GM19328 (cell line): Measurements from ENCODE around the gene CHRD.

Experiments
- ATAC-seq: cut with Tn5 transposase; IDR thresholded peaks from one replicate; pipeline ENCODE4 v1.9.1; 2021; ENCODE audit warnings: mild to moderate bottlenecking, moderate library complexity; ENCODE audit not compliant: unreplicated experiment

The CHRD gene

GRCh38 chr3:184360929-184361531 lies 18.8 kb upstream of the CHRD start:
- peak; percentile 4 for ATAC-seq

GRCh38 chr3:184361532-184361931 lies 18.3 kb upstream of the CHRD start, which contains the start of the genes CLCN2 and POLR2H:
TSS of gene CLCN2 (minus strand) at chr3:184361605. CDS start at chr3:184361479, 126 bp downstream.
TSS of gene POLR2H (plus strand) at chr3:184361710. CDS start at chr3:184363493, 1,783 bp downstream.
- ATAC-seq, result peak; percentile 33

GRCh38 chr3:184361932-184362667 lies 17.8 kb upstream of the CHRD start:
- ATAC-seq, result no peak

GRCh38 chr3:184362668-184363546 lies 16.9 kb upstream of the CHRD start:
- ATAC-seq, result peak; percentile 79

GRCh38 chr3:184366619-184367289 lies 13.1 kb upstream of the CHRD start:
- no peak for ATAC-seq

DNA sequence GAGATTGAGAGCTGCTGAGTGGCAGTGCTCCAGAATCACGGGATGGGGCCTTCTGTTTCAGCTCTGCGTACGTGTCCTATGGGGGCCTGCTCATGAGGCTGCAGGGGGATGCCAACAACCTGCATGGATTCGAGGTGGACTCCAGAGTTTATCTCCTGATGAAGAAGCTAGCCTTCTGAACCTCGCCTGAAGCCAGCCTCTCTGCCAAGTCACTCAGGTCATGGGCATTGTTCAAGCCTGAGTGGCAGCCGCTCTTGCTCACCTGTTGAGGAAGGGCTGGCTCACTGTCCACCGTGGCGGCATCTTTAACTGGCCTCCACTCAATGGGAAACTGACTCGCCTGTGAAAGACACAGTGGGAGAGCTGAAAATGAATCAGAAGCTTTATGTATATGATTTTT lies 11.7 kb upstream of the CHRD start:
- no peak for ATAC-seq

DNA sequence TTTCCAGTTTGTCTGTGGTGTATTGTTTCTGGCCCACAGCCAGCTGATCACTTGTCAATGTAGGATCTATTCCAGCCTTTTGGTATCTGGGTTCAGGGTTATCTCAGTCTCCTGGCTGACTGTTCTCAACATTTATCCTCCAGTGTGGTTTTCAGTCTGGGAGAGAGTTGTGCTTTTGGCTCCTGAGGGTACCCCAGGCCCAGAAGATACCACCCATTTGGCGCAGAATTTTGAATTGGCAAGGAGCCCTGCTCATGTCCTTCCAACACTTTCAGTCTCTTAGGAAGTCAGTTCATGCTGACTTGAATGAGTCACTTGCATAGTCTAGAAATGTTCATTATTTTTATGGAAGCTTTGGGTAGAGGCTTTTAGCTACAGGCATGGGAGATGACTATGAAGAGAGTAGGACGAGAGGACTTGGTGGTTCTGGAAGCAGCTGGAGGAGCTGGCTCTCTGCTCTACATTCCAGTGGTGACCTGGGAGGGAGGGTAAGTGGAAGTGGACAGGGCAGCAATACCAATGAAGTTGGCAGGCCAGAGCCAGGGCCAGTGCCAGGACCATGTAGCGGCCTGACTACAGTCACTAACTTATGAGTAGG lies 11.2 kb upstream of the CHRD start:
- ATAC-seq, result no peak

GRCh38 chr3:184371570-184372018 lies 8.3 kb upstream of the CHRD start:
- ATAC-seq, result peak; percentile 53

DNA sequence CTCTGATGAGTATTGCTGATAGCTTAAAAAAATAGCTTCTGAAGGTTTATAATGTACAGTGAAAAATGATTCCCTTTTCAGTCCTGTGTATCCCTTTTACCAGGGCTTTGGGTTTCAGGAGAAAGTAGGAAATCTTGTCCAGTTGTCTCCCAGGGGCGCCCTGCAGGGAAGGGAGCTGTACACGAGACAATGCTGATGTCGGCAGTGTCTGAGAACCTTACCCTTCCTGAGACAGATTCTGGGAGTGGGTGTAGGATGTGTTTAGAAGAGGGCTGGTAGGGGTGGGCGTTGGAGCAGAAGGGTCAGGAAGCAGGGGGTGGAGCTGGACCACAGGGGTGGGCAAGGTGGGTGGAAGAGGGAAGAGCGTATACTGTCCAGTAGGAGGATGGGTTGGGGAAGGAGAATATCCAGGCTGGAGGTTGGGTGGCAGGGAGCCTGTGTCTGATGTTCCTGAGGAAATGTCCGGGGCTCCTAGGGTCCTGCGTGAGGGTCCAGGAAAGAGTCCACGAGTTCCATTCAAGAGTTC lies 7.5 kb upstream of the CHRD start:
- no peak for ATAC-seq

DNA sequence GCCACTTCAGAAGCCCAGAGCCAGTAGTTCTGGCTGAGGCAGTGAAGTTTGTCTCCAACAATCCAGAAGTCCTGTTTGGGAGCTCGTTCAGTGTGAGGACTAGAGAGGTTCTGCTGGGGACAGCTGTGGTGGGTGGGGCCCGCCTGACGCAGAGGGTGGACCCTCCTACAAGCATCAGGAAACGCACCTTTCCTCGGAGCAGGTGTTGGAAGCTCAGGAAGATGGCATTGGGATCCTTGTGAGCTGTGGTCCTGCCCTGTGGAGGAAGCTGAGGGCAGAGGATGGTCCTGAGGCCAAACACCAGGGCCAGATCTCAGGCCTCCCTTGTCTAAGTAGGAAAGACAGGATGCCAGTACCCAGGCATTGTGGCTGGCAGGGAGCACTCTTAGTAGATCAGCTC lies 6.9 kb upstream of the CHRD start:
- ATAC-seq, result no peak

- no peak for ATAC-seq
Observed at GRCh38 chr3:184373422-184373821, 6.4 kb upstream of the CHRD start.

- no peak for ATAC-seq
Observed at GRCh38 chr3:184375747-184376461, 4.0 kb upstream of the CHRD start.

DNA sequence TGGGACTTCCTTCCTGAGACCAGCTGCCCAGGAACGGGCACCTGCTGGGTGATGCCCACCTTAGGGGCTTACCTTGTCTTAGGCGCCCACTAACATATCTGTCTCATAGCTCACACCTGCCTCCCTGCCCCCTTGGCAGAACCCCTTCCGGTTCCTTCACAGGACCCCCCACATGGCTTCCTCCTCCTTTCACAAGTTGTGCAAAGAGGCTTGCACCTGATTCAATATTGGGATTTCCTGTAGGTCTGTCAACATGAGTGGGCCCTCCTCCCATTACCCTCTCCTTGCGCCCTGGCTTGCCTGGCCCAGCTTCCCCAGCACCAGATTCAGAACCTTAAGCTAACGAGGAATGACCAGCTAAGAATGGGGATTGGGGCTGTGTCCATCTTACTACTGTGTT lies 2.5 kb upstream of the CHRD start:
- ATAC-seq, result no peak

GRCh38 chr3:184377882-184378445 lies 1.9 kb upstream of the CHRD start, which contains the start of gene THPO:
TSS of gene THPO (minus strand) at chr3:184378207. CDS start at chr3:184376259, 1,948 bp downstream.
- no peak for ATAC-seq

GRCh38 chr3:184378651-184379357 lies 1.1 kb upstream of the CHRD start:
- ATAC-seq, result no peak

DNA sequence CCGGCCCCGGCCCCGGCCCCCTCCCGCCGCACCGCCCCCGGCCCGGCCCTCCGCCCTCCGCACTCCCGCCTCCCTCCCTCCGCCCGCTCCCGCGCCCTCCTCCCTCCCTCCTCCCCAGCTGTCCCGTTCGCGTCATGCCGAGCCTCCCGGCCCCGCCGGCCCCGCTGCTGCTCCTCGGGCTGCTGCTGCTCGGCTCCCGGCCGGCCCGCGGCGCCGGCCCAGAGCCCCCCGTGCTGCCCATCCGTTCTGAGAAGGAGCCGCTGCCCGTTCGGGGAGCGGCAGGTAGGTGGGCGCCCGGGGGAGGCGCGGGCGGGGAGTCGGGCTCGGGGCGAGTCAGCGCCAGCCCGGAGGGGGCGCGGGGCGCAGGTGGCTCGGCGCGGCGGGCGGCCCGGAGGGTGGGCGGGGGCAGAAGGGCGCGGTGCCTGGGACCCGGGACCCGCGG lies 352 bp downstream of the CHRD start:
- ATAC-seq, result no peak

DNA sequence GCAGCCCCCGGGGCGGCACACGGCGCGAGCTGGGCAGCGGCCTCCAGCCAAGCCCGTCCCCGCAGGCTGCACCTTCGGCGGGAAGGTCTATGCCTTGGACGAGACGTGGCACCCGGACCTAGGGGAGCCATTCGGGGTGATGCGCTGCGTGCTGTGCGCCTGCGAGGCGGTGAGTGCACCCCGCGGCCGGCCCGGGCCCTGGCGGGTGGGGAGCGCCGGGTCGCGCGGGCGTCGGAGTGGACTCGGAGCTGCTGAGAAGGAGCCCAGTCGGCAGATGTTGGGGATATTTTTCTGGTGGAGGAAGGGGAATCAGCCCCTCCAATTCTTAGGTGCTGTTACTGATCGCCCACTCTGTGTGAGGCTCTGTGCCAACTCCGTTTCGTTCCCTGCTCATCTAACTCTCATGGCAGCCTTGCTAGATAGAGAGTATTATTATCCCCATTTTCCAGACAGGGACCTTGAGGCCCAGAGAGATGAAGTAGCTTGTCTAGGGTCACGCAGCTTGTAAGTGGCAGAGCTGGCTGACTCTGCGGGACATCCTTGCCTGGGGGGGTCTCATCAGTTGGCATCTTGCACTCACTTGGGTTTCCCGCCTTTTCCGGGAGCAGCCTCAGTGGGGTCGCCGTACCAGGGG lies 890 bp downstream of the CHRD start:
- no peak for ATAC-seq
